Activated CD4-positive, alpha-beta T cell treated with anti-CD3 and anti-CD28 coated beads for 48 hours (primary cell): ENCODE data around the gene UCMA.
A peak's percentile ranks its signal among the peaks of the same experiment; 100 is the strongest.
"Not testable (repeated sequence)": the region's sequence is repeated elsewhere in the genome, so short reads cannot be mapped to it uniquely, and the experiment has no call there.

Experiments
- DNase-seq: peaks from one replicate; pipeline ENCODE4 v3.0.0-alpha.2; 2020

The UCMA gene, protein sequence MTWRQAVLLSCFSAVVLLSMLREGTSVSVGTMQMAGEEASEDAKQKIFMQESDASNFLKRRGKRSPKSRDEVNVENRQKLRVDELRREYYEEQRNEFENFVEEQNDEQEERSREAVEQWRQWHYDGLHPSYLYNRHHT

GRCh38 chr10:13234172-13234571 is at the start of gene UCMA:
TSS of gene UCMA (minus strand) at chr10:13234374. CDS start at chr10:13234258, 116 bp downstream.
- no peak for DNase-seq

GRCh38 chr10:13282348-13282747 is 48.2 kb upstream of the UCMA start:
- DNase-seq = not testable (repeated sequence)

GRCh38 chr10:13276749-13277365 is 42.7 kb upstream of the UCMA start:
- DNase-seq = no peak

- not testable (repeated sequence) for DNase-seq
Measured at GRCh38 chr10:13276146-13276545, 42.0 kb upstream of the UCMA start.

GRCh38 chr10:13272164-13272571 is 38.0 kb upstream of the UCMA start:
- DNase-seq = no peak

DNA sequence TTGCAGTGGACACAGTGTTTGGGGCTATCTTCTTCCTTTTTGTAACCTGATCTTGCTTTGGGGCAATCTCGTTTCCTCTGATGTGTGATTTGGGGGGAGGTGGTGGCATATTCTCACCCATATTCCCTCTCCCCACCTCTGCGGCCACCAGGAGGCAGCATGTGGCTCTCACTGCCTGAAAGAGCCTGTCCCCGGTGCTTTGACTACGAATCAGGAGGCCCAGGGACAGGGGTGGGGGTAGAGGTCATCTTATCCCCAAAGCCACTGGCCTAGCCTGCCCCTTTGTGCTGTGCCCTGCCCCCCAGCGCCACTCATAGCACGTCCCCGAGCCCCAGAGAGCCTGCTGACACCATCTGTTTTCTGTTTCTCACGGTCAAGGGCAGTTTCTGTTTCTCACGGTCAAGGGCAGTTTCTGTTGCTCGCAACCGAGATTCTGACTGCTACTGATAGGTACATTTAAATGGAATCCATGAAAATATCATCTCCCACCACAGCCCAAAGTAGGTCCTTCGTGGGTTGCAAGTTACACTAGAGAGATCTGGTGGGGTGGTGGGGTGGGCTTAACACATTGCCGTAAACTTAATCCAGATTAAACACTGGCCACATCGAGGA is 37.5 kb upstream of the UCMA start:
- peak; percentile 62 for DNase-seq

DNA sequence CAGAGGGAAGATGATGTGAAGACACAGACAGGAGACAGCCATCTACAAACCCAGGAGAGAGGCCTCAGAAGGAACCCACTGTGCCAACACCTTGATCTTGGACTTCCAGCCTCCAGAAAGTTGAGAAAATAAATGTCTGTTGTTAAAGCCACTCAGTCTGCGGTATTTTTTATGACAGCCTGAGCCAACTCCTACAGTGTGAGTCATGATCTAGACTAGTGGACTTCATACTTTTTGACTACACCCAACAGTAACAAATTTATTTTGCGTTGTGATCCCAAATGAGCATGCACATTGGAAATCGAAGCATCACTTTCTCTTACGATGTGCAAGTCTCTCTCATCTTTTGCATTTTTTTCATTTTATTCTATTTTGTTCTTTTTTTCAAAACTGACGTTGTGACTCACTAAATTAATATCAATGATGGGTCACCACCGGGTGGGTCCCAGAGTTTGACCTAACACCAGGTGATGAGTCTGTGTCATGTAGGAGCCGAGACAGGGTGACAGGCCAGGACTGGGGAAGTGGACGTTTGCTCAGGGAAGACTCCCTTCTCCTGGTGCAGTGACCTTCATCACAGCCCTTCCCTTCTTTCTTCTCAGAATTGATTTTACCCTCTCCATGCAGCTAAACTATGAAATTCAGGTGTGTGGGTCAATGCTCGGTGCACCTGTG is 36.8 kb upstream of the UCMA start:
- DNase-seq = no peak

DNA sequence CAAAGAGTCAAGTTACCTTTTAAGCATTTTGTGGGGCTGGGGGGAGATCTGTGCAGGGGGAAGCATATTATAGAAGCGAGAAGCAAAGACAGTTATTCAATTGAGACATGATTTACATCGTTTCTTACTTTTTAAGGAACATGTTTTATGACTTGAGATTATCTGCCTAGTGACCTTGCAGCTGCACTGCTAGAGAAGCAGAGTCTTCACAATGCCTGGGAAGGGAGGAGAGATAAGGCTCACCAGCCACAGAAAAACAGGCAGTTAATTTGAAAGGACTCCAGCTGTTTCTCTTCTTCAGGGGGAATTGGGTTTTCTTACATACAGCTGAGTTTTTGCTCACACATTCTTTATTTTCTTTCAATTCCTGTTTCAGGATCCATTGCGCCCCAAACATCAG is 34.7 kb upstream of the UCMA start:
- no peak for DNase-seq

DNA sequence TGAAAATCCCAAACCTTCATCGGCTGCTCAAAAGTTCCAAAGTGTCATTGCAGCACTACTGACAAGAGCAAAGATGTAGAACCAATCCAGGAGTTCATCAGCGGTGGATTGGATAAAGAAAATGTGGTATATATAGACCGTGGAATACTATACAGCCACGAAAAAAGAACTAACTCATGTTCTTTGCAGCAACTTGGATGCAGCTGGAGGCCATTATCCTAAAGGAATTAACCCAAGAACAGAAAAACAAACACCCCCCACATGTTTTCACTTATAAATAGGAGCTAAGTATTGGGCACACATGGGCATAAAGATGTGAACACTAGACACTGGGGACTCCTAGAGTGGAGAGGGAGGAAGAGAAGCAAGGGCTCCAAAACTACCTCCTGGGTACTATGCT is 34.1 kb upstream of the UCMA start:
- DNase-seq = no peak

- DNase-seq = no peak
Measured at GRCh38 chr10:13263591-13263990, 29.4 kb upstream of the UCMA start.

DNA sequence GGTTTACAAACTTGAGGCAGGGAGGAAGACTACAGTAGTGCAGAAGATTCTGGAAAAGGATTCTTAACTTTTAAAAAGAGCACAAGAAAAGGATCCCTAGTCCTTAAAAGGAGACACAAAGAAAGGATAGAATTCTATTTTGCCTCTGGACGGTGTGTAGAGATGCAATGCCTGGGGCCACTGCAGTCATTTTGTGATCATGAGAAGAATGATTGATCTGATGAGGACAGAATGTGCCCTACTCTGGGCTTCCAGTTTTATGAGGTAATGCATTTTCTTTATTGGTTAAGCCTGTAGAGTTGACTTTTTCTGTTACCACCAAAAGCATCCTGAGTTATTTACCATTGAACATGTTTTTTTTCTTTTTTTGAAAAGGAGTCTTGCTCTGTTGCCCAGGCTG is 28.3 kb upstream of the UCMA start:
- DNase-seq = no peak

- DNase-seq = no peak
Measured at GRCh38 chr10:13257621-13258140, 23.5 kb upstream of the UCMA start.

GRCh38 chr10:13256627-13257026 is 22.5 kb upstream of the UCMA start:
- no peak for DNase-seq

DNA sequence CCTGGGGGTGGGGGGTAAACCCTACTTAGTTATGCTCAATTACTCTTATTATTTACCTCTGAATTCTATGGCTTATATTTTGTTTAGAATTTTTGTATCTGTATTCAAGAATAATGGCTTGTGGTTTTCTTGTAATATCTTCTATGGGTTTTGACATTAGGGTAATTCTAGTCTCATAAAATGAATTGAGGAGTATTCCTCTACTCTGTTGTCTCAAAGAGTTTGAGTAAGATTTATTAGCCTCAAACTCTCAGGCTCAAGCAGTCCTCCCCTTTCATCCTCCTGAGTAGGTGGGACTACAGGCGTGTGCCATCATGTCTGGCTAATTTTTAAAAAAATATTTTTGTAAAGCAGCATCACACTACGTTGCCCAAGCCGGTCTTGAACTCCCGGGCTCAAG is 19.6 kb upstream of the UCMA start:
- no peak for DNase-seq

DNA sequence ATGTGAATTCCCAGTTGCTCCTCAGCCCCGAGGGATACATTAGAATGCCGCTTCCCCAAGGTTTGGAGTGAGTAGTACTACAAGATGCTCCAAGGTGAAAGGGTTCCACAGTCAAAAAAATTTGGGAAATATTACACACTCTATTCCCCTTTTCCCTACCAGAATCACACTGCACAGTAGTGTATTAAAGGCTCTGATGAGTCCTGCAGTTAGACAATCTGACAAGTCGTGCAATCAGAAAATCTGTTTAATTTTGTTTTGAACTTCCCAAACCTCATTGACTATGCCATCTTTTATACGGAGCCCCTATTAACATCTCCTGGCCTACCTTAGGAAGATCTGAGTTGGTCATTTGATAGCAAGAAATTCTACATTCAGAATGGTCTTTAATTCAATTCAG is 13.6 kb upstream of the UCMA start:
- no peak for DNase-seq

GRCh38 chr10:13247246-13247645 is 13.1 kb upstream of the UCMA start:
- no peak for DNase-seq

GRCh38 chr10:13242260-13242659 is 8.1 kb upstream of the UCMA start:
- DNase-seq = not testable (repeated sequence)

DNA sequence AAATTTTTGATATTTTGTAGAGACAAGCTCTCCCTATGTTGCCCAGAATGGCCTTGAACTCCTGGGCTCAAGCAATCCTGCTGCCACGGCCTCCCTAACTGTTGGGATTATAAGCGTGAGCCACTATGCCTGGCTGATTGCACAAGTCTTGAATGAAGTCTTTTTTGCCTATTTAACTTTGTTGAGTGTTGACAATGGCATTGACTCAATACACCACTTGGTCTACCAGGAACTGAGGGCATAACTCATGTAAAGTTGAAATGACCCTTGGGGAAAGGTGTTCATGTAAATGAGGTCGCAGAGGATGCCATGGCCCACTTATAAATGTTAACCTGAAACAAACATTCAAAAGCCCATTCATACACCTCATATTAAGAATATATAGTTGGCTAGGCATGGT is 7.4 kb upstream of the UCMA start:
- no peak for DNase-seq

- no peak for DNase-seq
Measured at GRCh38 chr10:13239923-13240322, 5.7 kb upstream of the UCMA start.

DNA sequence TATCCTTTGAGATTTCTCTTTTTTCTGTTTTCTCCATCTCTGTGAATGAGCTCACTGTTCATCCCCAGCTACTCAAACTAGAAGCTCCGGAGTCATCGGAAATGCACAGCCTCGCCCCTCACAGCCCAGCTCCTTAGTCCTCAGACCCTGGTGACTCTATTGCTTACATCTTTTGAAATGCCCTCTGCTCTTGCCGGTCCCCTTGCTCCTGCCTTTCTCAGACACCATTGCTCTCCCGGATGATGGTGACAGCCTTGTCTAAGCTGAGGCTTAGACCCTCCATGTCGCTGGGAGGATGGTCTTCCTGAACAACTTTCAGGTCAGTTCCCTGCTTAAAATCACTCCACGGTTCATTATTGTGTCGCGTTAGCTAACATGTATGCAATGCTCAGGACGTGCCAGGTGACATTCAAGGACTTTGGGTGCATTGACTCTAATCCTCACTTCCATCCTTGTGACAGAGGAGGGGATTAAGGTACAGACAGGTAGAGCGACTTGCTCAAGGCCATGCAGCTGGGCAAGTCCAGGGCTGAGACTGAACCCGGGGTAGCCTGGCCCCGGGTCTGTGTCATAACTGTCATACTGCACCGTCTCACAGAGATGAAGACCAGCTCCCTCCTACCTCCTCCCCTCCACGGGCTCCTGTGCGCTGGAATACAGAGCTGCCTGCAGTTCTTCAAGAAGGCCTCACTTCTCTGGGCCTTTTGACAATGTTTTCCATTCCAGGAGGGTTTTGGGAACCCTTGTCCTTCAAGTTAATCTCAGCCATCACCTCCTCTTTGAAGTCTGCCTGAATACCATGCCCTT is 4.3 kb upstream of the UCMA start:
- DNase-seq = no peak

GRCh38 chr10:13236638-13237037 is 2.5 kb upstream of the UCMA start:
- no peak for DNase-seq

DNA sequence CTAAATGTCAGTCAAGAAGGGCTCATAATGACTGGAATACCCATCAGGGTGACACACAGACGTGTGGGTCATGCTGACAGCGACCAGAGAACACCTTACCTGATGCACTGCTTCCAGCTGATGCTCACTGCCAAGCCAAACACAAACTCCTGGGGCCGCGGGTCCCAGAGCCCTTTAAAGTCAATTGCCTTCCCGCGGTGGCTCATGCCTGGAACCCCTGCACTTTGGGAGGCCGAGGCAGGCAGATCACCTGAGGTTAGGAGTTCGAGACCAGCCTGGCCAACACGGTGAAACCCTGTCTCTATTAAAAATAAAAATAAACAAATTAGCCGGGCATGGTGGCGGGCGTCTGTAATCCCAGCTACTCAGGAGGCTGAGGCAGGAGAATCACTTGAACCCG is 562 bp upstream of the UCMA start:
- DNase-seq = not testable (repeated sequence)

DNA sequence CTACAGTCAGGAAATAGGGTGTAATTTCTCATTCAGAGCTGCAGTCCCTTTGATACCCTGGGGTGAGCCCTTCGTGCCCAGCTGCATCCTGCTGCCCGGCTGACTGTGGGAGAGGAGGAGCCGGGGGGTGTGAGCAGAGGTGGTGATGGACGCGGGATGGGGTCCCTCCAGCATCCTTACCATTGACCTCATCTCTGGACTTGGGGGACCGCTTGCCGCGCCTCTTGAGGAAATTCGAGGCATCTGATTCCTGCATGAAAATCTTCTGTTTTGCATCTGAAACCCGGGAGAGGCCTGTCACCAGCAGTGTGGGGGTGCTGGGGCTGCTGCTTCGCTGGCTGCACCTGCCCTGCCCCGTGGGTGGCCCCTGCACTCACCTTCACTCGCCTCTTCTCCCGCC is 816 bp downstream of the UCMA start:
- DNase-seq = no peak
